ENCODE data around the gene TCEAL3.
A peak's percentile ranks its signal among the peaks of the same experiment; 100 is the strongest.

TCEAL3 gene

GRCh38 chrX:103608306-103608963 is 672 bp downstream of the TCEAL3 start:
- Histone ChIP-seq H3K4me3 (ENCODE audit: low read length) (peak overlapping the region; percentile 69), H3K27me3 (ENCODE audit: control insufficient read depth, low read length) (peaks cover 7% of the 10 kb centered on the region; the same call in 1 of the 2 replicates), H3K9me2 (replicated peaks; ENCODE audit: control insufficient read depth, low read length) (no peaks in the 10 kb centered on the region), H3K9me3 (ENCODE audit: control insufficient read depth, insufficient read depth, low read length) (no peaks in the 10 kb centered on the region), H3F3A (ENCODE audit: control insufficient read depth, insufficient read depth) (no peaks in the 10 kb centered on the region), H3K79me2 (ENCODE audit: control insufficient read depth, low read length) (no peaks in the 10 kb centered on the region), H4K20me1 (ENCODE audit: control insufficient read depth, insufficient read depth, low read depth, low read length) (no peaks in the 10 kb centered on the region), H3K36me3 (ENCODE audit: control insufficient read depth, low read length) (no peaks in the 10 kb centered on the region), H3K4me2 (ENCODE audit: low read length) (peak overlapping the region; percentile 64), H3K27ac (ENCODE audit: low read depth, low read length) (no peak overlapping the region), H3K4me1 (ENCODE audit: control insufficient read depth, low read length) (no peaks in the 10 kb centered on the region)
- TF ChIP-seq CTCF (IDR thresholded peaks at IDR 0.05; ENCODE audit: low read depth, low read length, poor library complexity, severe bottlenecking): no peak
- no peak for TF ChIP-seq EZH2phosphoT487 (IDR thresholded peaks at IDR 0.05; ENCODE audit: borderline replicate concordance, low read length)

DNA sequence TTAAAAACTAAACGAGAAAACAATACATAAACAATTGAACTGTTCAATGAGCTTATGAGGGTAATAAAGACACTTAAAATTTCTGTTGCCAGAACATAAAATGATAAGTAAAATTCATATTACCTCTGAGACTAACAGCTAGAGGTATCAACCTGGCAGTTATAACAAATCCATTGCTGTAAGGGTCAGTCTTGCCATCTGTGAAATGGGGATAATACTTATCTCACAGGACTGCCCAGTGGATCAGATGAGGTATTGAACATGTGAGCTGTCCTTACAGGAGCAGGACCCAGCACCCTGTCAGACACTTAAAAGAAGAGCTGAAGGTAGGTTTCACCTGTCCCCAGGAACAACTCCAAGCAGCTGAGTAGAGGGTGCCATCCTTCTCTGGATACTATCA is 2.5 kb downstream of the TCEAL3 start:
- H4K20me1 ChIP-seq (ENCODE audit: control insufficient read depth, insufficient read depth, low read depth, low read length): no peaks in the 10 kb centered on the region
- H3K79me2 ChIP-seq (ENCODE audit: control insufficient read depth, low read length): no peaks in the 10 kb centered on the region
- no peak overlapping the region for H3K27ac ChIP-seq (ENCODE audit: low read depth, low read length)
- no peak overlapping the region for H3K4me3 ChIP-seq (ENCODE audit: low read length)
- H3F3A ChIP-seq (ENCODE audit: control insufficient read depth, insufficient read depth): no peaks in the 10 kb centered on the region
- H3K9me3 ChIP-seq (ENCODE audit: control insufficient read depth, insufficient read depth, low read length): no peaks in the 10 kb centered on the region
- no peaks in the 10 kb centered on the region for H3K9me2 ChIP-seq (replicated peaks; ENCODE audit: control insufficient read depth, low read length)
- TF ChIP-seq CTCF (IDR thresholded peaks at IDR 0.05; ENCODE audit: low read depth, low read length, poor library complexity, severe bottlenecking) (no peak), EZH2phosphoT487 (IDR thresholded peaks at IDR 0.05; ENCODE audit: borderline replicate concordance, low read length) (no peak)
- H3K4me1 ChIP-seq (ENCODE audit: control insufficient read depth, low read length): no peaks in the 10 kb centered on the region
- H3K36me3 ChIP-seq (ENCODE audit: control insufficient read depth, low read length): no peaks in the 10 kb centered on the region
- H3K4me2 ChIP-seq (ENCODE audit: low read length): no peak overlapping the region
- H3K27me3 ChIP-seq (ENCODE audit: control insufficient read depth, low read length): peaks cover 7% of the 10 kb centered on the region; the same call in 1 of the 2 replicates

- Histone ChIP-seq H4K20me1 (ENCODE audit: control insufficient read depth, insufficient read depth, low read depth, low read length) (no peaks in the 10 kb centered on the region), H3K79me2 (ENCODE audit: control insufficient read depth, low read length) (no peaks in the 10 kb centered on the region), H3K4me2 (ENCODE audit: low read length) (no peak overlapping the region), H3K27ac (ENCODE audit: low read depth, low read length) (no peak overlapping the region), H3K27me3 (ENCODE audit: control insufficient read depth, low read length) (no peaks in the 10 kb centered on the region), H3F3A (ENCODE audit: control insufficient read depth, insufficient read depth) (no peaks in the 10 kb centered on the region), H3K36me3 (ENCODE audit: control insufficient read depth, low read length) (no peaks in the 10 kb centered on the region), H3K4me1 (ENCODE audit: control insufficient read depth, low read length) (no peaks in the 10 kb centered on the region), H3K9me3 (ENCODE audit: control insufficient read depth, insufficient read depth, low read length) (no peaks in the 10 kb centered on the region), H3K9me2 (replicated peaks; ENCODE audit: control insufficient read depth, low read length) (no peaks in the 10 kb centered on the region), H3K4me3 (ENCODE audit: low read length) (no peak overlapping the region)
- no peak for TF ChIP-seq CTCF (IDR thresholded peaks at IDR 0.05; ENCODE audit: low read depth, low read length, poor library complexity, severe bottlenecking)
- no peak for TF ChIP-seq EZH2phosphoT487 (IDR thresholded peaks at IDR 0.05; ENCODE audit: borderline replicate concordance, low read length)
Observed at GRCh38 chrX:103613362-103613890, 5.7 kb downstream of the TCEAL3 start.

Measured in DOHH2 (cell line).